Measurements from ENCODE around the gene C2CD4C. TPM values are rescaled to one million over a fixed set of nuclear protein-coding genes. Genes with fewer than 3 reads are reported as not detected.
"Not testable (repeated sequence)": the region's sequence is repeated elsewhere in the genome, so short reads cannot be mapped to it uniquely, and the experiment has no call there.

C2CD4C gene
- total and polyA plus RNA-seq, 2 experiments from 2014 or later = 2.1 to 12.5 TPM

GRCh38 chr19:412356-413355 lies 3.7 kb upstream of the C2CD4C start:
- no peak overlapping the region for H3K4me3 Mint-ChIP-seq
- ATAC-seq (peak; percentile 66), DNase-seq (ENCODE audit: low spot score) (peak; percentile 61)
- H3K36me3 ChIP-seq (ENCODE audit: insufficient read depth) = no peaks in the 10 kb centered on the region
- TF ChIP-seq ZNF114 (CRISPR knock-in tag; IDR thresholded peaks at IDR 0.05) = no peak
- peak in 1 of 2 experiments; percentile 43; a peak in 2 of 4 replicates for TF ChIP-seq CTCF (conservative IDR thresholded peaks at IDR 0.05; ENCODE audit: low read depth in 2 of 2)
- H3K36me3 Mint-ChIP-seq (ENCODE audit: low read depth) = peaks cover 3% of the 10 kb centered on the region; the same call in 1 of the 3 replicates
- H3K4me2 ChIP-seq = 0 out of 2 replicates have a peak overlapping the region, but pooled peaks have one; percentile 20
- no peaks in the 10 kb centered on the region for H4K20me1 ChIP-seq (replicated peaks; ENCODE audit: insufficient read depth)
- H3K9me3 Mint-ChIP-seq = peaks cover 15% of the 10 kb centered on the region; the same call in 2 of the 3 replicates
- H3K27me3 ChIP-seq (ENCODE audit: insufficient read depth) = peaks cover 12% of the 10 kb centered on the region
- no peaks in the 10 kb centered on the region for H3K9me2 ChIP-seq (ENCODE audit: insufficient read depth)
- peaks cover 12% of the 10 kb centered on the region; the same call in 1 of the 2 replicates for H3K4me1 ChIP-seq (ENCODE audit: insufficient read depth)
- H3K27ac Mint-ChIP-seq = no peak overlapping the region
- 0 out of 2 replicates have a peak, but pooled peaks cover 3% of the 10 kb centered on the region for H3F3A ChIP-seq (replicated peaks; ENCODE audit: low read depth)
- no peak overlapping the region for H2AFZ ChIP-seq
- H3K4me3 ChIP-seq = no peak overlapping the region
- peaks cover 13% of the 10 kb centered on the region for H3K4me1 Mint-ChIP-seq
- H3K27ac ChIP-seq (ENCODE audit: low read depth) = no peak overlapping the region
- peaks cover 16% of the 10 kb centered on the region for H3K27me3 Mint-ChIP-seq (ENCODE audit: insufficient read depth, low read depth, poor library complexity)
- H3K79me2 ChIP-seq (replicated peaks; ENCODE audit: insufficient read depth) = no peaks in the 10 kb centered on the region

- TF ChIP-seq ETS1 (IDR thresholded peaks at IDR 0.05) = no peak
- Histone ChIP-seq H3K4me3 (no peak overlapping the region), H3K4me1 (ENCODE audit: insufficient read depth) (peaks cover 4% of the 10 kb centered on the region; the same call in 1 of the 2 replicates), H3K9me2 (ENCODE audit: insufficient read depth) (no peaks in the 10 kb centered on the region), H4K20me1 (replicated peaks; ENCODE audit: insufficient read depth) (no peaks in the 10 kb centered on the region), H3K27ac (ENCODE audit: low read depth) (no peak overlapping the region), H3K27me3 (ENCODE audit: insufficient read depth) (peaks cover 12% of the 10 kb centered on the region), H3K36me3 (ENCODE audit: insufficient read depth) (no peaks in the 10 kb centered on the region), H2AFZ (no peak overlapping the region), H3F3A (replicated peaks; ENCODE audit: low read depth) (0 out of 2 replicates have a peak, but pooled peaks cover 3% of the 10 kb centered on the region), H3K4me2 (0 out of 2 replicates have a peak overlapping the region, but pooled peaks have one; percentile 20), H3K79me2 (replicated peaks; ENCODE audit: insufficient read depth) (no peaks in the 10 kb centered on the region)
- Mint-ChIP-seq H3K4me1 (peaks cover 8% of the 10 kb centered on the region), H3K36me3 (ENCODE audit: low read depth) (peaks cover 3% of the 10 kb centered on the region; the same call in 1 of the 3 replicates), H3K27me3 (ENCODE audit: insufficient read depth, low read depth, poor library complexity) (peaks cover 13% of the 10 kb centered on the region), H3K27ac (no peak overlapping the region), H3K9me3 (peaks cover 15% of the 10 kb centered on the region; the same call in 2 of the 3 replicates), H3K4me3 (no peak overlapping the region)
- DNase-seq (ENCODE audit: low spot score) (no peak), ATAC-seq (no peak; the same call in 2 of the 3 replicates)
Measured at GRCh38 chr19:411723-412355, 2.9 kb upstream of the C2CD4C start.

GRCh38 chr19:411121-411722 lies 2.3 kb upstream of the C2CD4C start:
- not testable (repeated sequence) for H3K4me2 ChIP-seq; H2AFZ ChIP-seq; H3K9me2 ChIP-seq (ENCODE audit: insufficient read depth); H3K4me3 ChIP-seq; H4K20me1 ChIP-seq (replicated peaks; ENCODE audit: insufficient read depth); H3K79me2 ChIP-seq (replicated peaks; ENCODE audit: insufficient read depth); H3F3A ChIP-seq (replicated peaks; ENCODE audit: low read depth); ATAC-seq; H3K4me3 Mint-ChIP-seq; H3K36me3 Mint-ChIP-seq (ENCODE audit: low read depth); DNase-seq (ENCODE audit: low spot score); H3K27ac Mint-ChIP-seq; H3K27ac ChIP-seq (ENCODE audit: low read depth); H3K36me3 ChIP-seq (ENCODE audit: insufficient read depth); H3K4me1 Mint-ChIP-seq; H3K4me1 ChIP-seq (ENCODE audit: insufficient read depth)
- Mint-ChIP-seq H3K27me3 (ENCODE audit: insufficient read depth, low read depth, poor library complexity) (peaks cover 13% of the 10 kb centered on the region), H3K9me3 (peaks cover 15% of the 10 kb centered on the region; the same call in 2 of the 3 replicates)
- H3K27me3 ChIP-seq (ENCODE audit: insufficient read depth) = peaks cover 12% of the 10 kb centered on the region
